Measurements from ENCODE around the gene IFIT1B.

IFIT1B gene

DNA sequence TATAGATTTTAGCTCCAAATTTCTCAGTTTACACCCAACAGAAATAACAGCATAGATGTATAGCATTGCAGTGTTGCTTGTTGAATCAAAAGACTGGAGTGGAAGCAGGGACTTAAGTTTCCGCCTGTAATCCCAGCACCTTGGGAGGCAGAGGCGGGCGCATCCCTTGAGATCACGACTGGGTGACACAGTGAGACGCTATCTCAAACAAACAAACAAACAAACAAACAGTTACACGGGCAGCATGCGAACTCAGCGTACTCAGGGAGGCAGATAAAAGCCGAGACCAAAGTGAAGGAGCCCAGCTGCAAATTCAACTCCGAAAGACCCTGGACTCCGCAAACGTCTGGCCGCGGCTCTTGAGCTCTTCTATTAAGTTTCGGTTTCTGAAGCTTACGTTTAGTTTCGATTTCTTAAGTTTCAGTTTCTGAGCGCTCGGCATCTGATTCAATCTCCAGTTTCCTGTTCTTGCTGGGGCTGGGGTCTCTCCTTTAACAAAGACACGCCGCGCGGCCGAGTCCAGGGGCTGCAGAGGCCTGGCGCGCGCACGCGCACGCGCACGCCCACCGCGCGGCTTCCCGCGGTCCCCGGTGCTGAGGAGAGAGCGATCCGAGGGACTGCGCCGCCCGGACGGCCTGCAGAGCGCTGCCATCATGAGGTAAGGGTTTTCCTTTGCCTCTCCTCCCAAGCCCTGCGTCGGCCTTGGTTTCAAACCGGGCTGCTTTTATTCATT lies 36.5 kb downstream of the IFIT1B start, which contains the start of gene IFIT5:
IFIT5 (plus strand) TSS at position 423 of the 733 bp plus-strand sequence; CDS start at position 654, 231 bp downstream.
- peaks cover 7% of the 10 kb centered on the region for H3K36me3 ChIP-seq
- peak; percentile 78 for DNase-seq
- H3K4me3 ChIP-seq (ENCODE audit: low read depth, low read length), result peak within 1 kb of the TSS; percentile 81
- TF ChIP-seq, protein P1, sequence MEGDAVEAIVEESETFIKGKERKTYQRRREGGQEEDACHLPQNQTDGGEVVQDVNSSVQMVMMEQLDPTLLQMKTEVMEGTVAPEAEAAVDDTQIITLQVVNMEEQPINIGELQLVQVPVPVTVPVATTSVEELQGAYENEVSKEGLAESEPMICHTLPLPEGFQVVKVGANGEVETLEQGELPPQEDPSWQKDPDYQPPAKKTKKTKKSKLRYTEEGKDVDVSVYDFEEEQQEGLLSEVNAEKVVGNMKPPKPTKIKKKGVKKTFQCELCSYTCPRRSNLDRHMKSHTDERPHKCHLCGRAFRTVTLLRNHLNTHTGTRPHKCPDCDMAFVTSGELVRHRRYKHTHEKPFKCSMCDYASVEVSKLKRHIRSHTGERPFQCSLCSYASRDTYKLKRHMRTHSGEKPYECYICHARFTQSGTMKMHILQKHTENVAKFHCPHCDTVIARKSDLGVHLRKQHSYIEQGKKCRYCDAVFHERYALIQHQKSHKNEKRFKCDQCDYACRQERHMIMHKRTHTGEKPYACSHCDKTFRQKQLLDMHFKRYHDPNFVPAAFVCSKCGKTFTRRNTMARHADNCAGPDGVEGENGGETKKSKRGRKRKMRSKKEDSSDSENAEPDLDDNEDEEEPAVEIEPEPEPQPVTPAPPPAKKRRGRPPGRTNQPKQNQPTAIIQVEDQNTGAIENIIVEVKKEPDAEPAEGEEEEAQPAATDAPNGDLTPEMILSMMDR (IDR thresholded peaks at IDR 0.05; ENCODE audit: low read depth, low read length), result no peak
- no peaks in the 10 kb centered on the region for H3K27me3 ChIP-seq (ENCODE audit: insufficient read depth, low read depth, severe bottlenecking)
- H3K27ac ChIP-seq, result peak within 1 kb of the TSS; percentile 57
- H3K9me3 ChIP-seq (ENCODE audit: severe bottlenecking), result no peaks in the 10 kb centered on the region

DNA sequence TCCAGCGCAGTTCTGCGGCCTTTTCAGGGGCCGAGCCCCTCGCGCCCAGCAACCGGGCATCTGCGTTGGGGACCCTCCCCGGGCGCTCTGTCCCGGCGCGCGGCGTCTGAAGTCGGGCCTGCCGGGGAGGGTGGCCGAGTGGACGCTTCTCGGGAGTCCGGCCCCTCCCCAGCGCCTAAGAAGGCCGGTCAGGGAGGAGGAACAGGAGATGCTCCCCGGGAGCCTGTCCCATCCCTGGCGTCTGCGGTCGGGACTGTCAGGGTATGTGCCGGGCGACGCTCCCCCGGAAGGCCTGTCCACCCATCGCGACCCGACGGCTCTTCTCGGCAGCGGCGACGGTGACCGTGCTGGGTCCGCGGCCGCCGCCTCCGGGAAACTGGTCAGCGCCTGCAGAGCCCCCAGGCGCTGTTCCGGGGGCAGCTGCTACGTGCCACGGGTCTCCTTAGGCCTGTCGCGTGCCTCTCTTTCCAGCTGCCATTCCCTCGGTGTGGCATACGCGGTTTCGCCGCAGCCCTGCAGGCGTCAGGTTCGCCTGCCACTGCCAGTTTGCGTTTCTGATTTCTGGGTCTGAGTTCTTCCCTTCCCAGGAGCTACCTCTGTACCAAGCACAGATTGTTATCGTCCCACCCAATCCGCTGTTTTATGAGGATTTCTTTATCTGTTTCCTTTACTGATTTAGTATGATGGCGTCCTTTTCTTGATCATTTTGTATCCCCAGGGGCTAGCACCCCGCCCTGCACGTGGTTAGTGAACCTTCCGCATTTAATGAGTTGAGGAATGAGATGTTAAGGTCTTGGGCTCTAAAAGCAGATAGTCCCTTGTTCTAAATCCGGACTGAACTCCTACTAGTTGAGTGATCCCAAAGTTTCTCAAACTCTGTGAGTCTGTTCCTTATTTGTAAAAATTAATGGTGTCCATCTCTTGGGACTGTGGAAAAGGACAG lies 37.3 kb downstream of the IFIT1B start:
- Histone ChIP-seq H3K36me3 (peaks cover 7% of the 10 kb centered on the region), H3K27ac (peak overlapping the region; percentile 57), H3K4me3 (ENCODE audit: low read depth, low read length) (peak overlapping the region; percentile 81), H3K9me3 (ENCODE audit: severe bottlenecking) (no peaks in the 10 kb centered on the region), H3K27me3 (ENCODE audit: insufficient read depth, low read depth, severe bottlenecking) (no peaks in the 10 kb centered on the region)
- DNase-seq, result peak; percentile 47
- TF ChIP-seq, protein P1 (IDR thresholded peaks at IDR 0.05; ENCODE audit: low read depth, low read length), result no peak

DNA sequence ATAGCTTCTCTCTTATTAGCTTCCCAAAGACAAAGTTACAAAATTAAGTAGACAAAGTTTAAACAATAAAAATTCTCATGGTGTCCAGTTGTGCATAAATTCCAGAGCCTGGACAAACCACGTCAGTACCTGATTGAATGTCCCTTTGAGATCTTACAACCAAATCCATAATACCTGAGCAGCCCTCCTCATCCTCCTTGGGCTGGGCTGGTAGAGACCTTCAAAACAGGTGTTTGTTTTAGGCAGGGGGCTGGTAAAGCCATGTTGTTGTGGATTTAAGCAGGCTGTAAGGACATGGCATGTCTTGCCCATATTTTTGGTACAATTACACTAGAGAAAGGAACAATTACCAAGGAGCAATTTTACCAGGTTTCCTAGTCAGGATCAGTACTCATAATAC lies 38.6 kb downstream of the IFIT1B start:
- H3K4me3 ChIP-seq (ENCODE audit: low read depth, low read length), result no peak overlapping the region
- no peak overlapping the region for H3K27ac ChIP-seq
- H3K9me3 ChIP-seq (ENCODE audit: severe bottlenecking), result no peaks in the 10 kb centered on the region
- no peak for DNase-seq
- peaks cover 7% of the 10 kb centered on the region for H3K36me3 ChIP-seq
- H3K27me3 ChIP-seq (ENCODE audit: insufficient read depth, low read depth, severe bottlenecking), result no peaks in the 10 kb centered on the region
- TF ChIP-seq, protein P1 (IDR thresholded peaks at IDR 0.05; ENCODE audit: low read depth, low read length), result no peak

DNA sequence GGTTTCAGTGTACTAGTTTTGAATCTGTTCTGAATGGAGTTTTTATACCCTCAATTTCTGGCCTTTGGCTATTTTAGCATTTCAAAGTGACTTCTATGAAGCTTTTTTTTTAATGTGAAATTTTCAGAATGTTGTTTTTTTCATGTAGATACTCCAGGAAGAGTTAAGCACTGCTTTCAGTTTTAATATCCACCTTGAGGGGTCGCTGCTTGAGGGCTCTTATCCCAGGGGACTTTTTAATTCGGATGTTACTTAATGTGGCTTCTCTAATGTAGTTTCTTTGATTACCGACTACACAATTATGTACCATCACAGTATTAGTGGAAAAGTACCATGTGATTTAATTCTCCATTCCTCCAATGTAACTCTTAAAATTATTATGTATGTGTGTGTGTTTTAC lies 41.7 kb downstream of the IFIT1B start:
- DNase-seq, result no peak
- Histone ChIP-seq H3K27ac (no peak overlapping the region), H3K27me3 (ENCODE audit: insufficient read depth, low read depth, severe bottlenecking) (no peaks in the 10 kb centered on the region), H3K36me3 (peaks cover 7% of the 10 kb centered on the region), H3K9me3 (ENCODE audit: severe bottlenecking) (no peaks in the 10 kb centered on the region), H3K4me3 (ENCODE audit: low read depth, low read length) (no peak overlapping the region)
- TF ChIP-seq, protein P1 (IDR thresholded peaks at IDR 0.05; ENCODE audit: low read depth, low read length), result no peak

DNA sequence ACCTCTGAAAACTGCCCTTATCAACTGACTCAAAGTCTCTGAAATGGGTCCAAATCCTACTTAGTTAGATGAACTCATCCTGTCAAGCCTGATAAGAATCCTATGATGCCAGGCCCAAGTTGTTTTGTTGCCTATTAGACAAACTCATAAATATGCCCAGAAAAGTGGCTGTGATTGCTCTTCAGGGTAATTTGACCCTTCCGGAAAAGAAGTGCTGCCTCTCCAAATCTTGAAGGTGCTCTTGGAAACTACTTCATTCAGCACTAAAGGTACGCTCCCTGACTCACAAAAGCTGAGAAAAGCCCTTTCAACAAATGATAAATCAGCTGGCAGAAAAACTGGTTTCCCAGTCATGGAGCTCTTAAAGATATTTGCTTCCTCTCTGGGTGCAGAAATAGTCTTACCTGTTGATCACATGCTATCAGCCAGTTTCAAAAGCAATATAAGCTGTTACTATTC lies 43.2 kb downstream of the IFIT1B start:
- Histone ChIP-seq H3K36me3 (peaks cover 7% of the 10 kb centered on the region), H3K27me3 (ENCODE audit: insufficient read depth, low read depth, severe bottlenecking) (no peaks in the 10 kb centered on the region), H3K27ac (no peak overlapping the region), H3K9me3 (ENCODE audit: severe bottlenecking) (no peaks in the 10 kb centered on the region), H3K4me3 (ENCODE audit: low read depth, low read length) (no peak overlapping the region)
- TF ChIP-seq, protein P1 (IDR thresholded peaks at IDR 0.05; ENCODE audit: low read depth, low read length), result no peak
- DNase-seq, result no peak

Measured in WERI-Rb-1 (cell line).